NCI-H2227 (cell line): ENCODE measurements around the gene ZNF652.
"Not testable (repeated sequence)": the region's sequence is repeated elsewhere in the genome, so short reads cannot be mapped to it uniquely, and the experiment has no call there.

Experiments
- DNase-seq: peaks from one replicate; lab custom pipeline; 2025; ENCODE audit not compliant: unreplicated experiment; lab: John Stamatoyannopoulos, UW

ZNF652 gene

GRCh38 chr17:49387498-49388289, 25.6 kb upstream of the ZNF652 start:
- no peak for DNase-seq

GRCh38 chr17:49386373-49386772, 24.3 kb upstream of the ZNF652 start:
- no peak for DNase-seq

GRCh38 chr17:49384951-49385350, 22.9 kb upstream of the ZNF652 start:
- no peak for DNase-seq

- DNase-seq: no peak
Measured at GRCh38 chr17:49383060-49383459, 21.0 kb upstream of the ZNF652 start.

GRCh38 chr17:49382556-49382955, 20.5 kb upstream of the ZNF652 start:
- DNase-seq: no peak

- DNase-seq: no peak
Measured at GRCh38 chr17:49381793-49382192, 19.7 kb upstream of the ZNF652 start.

GRCh38 chr17:49381033-49381432, 19.0 kb upstream of the ZNF652 start:
- DNase-seq: no peak

GRCh38 chr17:49379926-49380325, 17.9 kb upstream of the ZNF652 start:
- DNase-seq: no peak

- no peak for DNase-seq
Measured at GRCh38 chr17:49378311-49378710, 16.3 kb upstream of the ZNF652 start.

- no peak for DNase-seq
Measured at GRCh38 chr17:49375544-49375943, 13.5 kb upstream of the ZNF652 start.

GRCh38 chr17:49373115-49373514, 11.1 kb upstream of the ZNF652 start:
- no peak for DNase-seq

GRCh38 chr17:49372425-49372824, 10.4 kb upstream of the ZNF652 start:
- no peak for DNase-seq

- no peak for DNase-seq
Measured at GRCh38 chr17:49370971-49371834, 9.2 kb upstream of the ZNF652 start.

GRCh38 chr17:49369760-49370159, 7.7 kb upstream of the ZNF652 start:
- no peak for DNase-seq

- DNase-seq: no peak
Measured at GRCh38 chr17:49369089-49369488, 7.0 kb upstream of the ZNF652 start.

GRCh38 chr17:49365667-49366066, 3.6 kb upstream of the ZNF652 start:
- DNase-seq: peak; percentile 34

- not testable (repeated sequence) for DNase-seq
Measured at GRCh38 chr17:49365126-49365525, 3.1 kb upstream of the ZNF652 start.

GRCh38 chr17:49364119-49364518, 2.1 kb upstream of the ZNF652 start:
- no peak for DNase-seq

GRCh38 chr17:49363251-49363650, 1.2 kb upstream of the ZNF652 start:
- DNase-seq: no peak

GRCh38 chr17:49362723-49363117, 670 bp upstream of the ZNF652 start:
- DNase-seq: no peak

- peak; percentile 67 for DNase-seq
Measured at GRCh38 chr17:49361129-49361901, 735 bp downstream of the ZNF652 start.

- no peak for DNase-seq
Measured at GRCh38 chr17:49360796-49361128, 1.3 kb downstream of the ZNF652 start.
